Erythroblast (primary cell): ENCODE results near the gene AKT1S1.

Source experiments
- GATA1 ChIP-seq: IDR thresholded peaks from 2 replicates; pipeline ENCODE4 v1.6.1; 2011; ENCODE audit warnings: low read depth, mild to moderate bottlenecking, control low read depth, low read length, moderate library complexity
- POLR2A ChIP-seq: IDR thresholded peaks from 2 replicates; pipeline ENCODE4 v1.6.1; 2011; ENCODE audit warnings: mild to moderate bottlenecking, low read length

- no peak for TF ChIP-seq POLR2A
- TF ChIP-seq GATA1: no peak
Observed at GRCh38 chr19:49870309-49870901, 6.8 kb downstream of the AKT1S1 start.
